ENCODE data around the gene LRMDA. TPM values are rescaled to one million over a fixed set of nuclear protein-coding genes. Genes with fewer than 3 reads are reported as not detected.

Gene LRMDA
- total RNA-seq, 1 experiment from 2014 or later, result not detected

GRCh38 chr10:76399226-76399625 is 967.8 kb downstream of the LRMDA start:
- H3K27ac ChIP-seq (ENCODE audit: low read depth, low read length, poor library complexity, severe bottlenecking), result no peak overlapping the region
- no peaks in the 10 kb centered on the region for H3K4me1 ChIP-seq (ENCODE audit: insufficient read depth, low read length, poor library complexity, severe bottlenecking)
- no peaks in the 10 kb centered on the region for H3K9me3 ChIP-seq (ENCODE audit: low read depth, low read length, poor library complexity, severe bottlenecking)
- POLR2A ChIA-PET (ENCODE audit: low non-redundant PET), result no interaction called here
- no peak for TF ChIP-seq CTCF (conservative IDR thresholded peaks at IDR 0.05; ENCODE audit: low read depth, low read length)
- no peak for TF ChIP-seq EZH2 (IDR thresholded peaks at IDR 0.05; ENCODE audit: borderline replicate concordance, low read depth, low read length, poor library complexity, severe bottlenecking)
- no TSS peak for BruUV-seq (replicated peaks)
- intact Hi-C loops (cut with micrococcal nuclease; ENCODE audit: unreplicated experiment), result no loop called here
- H3K4me3 ChIP-seq (ENCODE audit: low read depth, low read length, poor library complexity, severe bottlenecking), result no peak overlapping the region
- DNase-seq (ENCODE audit: low spot score), result no peak
- no peaks in the 10 kb centered on the region for H3K36me3 ChIP-seq (ENCODE audit: insufficient read depth, low read length, poor library complexity, severe bottlenecking)
- H3K27me3 ChIP-seq (replicated peaks; ENCODE audit: insufficient read depth, low read depth, low read length, poor library complexity), result no peaks in the 10 kb centered on the region
- CTCF ChIA-PET, result no interaction called here

GRCh38 chr10:76401006-76401405 is 969.6 kb downstream of the LRMDA start:
- DNase-seq (ENCODE audit: low spot score), result no peak
- H3K36me3 ChIP-seq (ENCODE audit: insufficient read depth, low read length, poor library complexity, severe bottlenecking), result no peaks in the 10 kb centered on the region
- no peaks in the 10 kb centered on the region for H3K4me1 ChIP-seq (ENCODE audit: insufficient read depth, low read length, poor library complexity, severe bottlenecking)
- H3K4me3 ChIP-seq (ENCODE audit: low read depth, low read length, poor library complexity, severe bottlenecking), result no peak overlapping the region
- H3K9me3 ChIP-seq (ENCODE audit: low read depth, low read length, poor library complexity, severe bottlenecking), result no peaks in the 10 kb centered on the region
- no peak for TF ChIP-seq CTCF (conservative IDR thresholded peaks at IDR 0.05; ENCODE audit: low read depth, low read length)
- TF ChIP-seq EZH2 (IDR thresholded peaks at IDR 0.05; ENCODE audit: borderline replicate concordance, low read depth, low read length, poor library complexity, severe bottlenecking), result no peak
- CTCF ChIA-PET, result no interaction called here
- no TSS peak for BruUV-seq (replicated peaks)
- intact Hi-C loops (cut with micrococcal nuclease; ENCODE audit: unreplicated experiment), result no loop called here
- POLR2A ChIA-PET (ENCODE audit: low non-redundant PET), result no interaction called here
- H3K27ac ChIP-seq (ENCODE audit: low read depth, low read length, poor library complexity, severe bottlenecking), result no peak overlapping the region
- no peaks in the 10 kb centered on the region for H3K27me3 ChIP-seq (replicated peaks; ENCODE audit: insufficient read depth, low read depth, low read length, poor library complexity)

- Histone ChIP-seq H3K36me3 (ENCODE audit: insufficient read depth, low read length, poor library complexity, severe bottlenecking) (no peaks in the 10 kb centered on the region), H3K4me1 (ENCODE audit: insufficient read depth, low read length, poor library complexity, severe bottlenecking) (no peaks in the 10 kb centered on the region), H3K4me3 (ENCODE audit: low read depth, low read length, poor library complexity, severe bottlenecking) (no peak overlapping the region), H3K27ac (ENCODE audit: low read depth, low read length, poor library complexity, severe bottlenecking) (no peak overlapping the region), H3K27me3 (replicated peaks; ENCODE audit: insufficient read depth, low read depth, low read length, poor library complexity) (no peaks in the 10 kb centered on the region), H3K9me3 (ENCODE audit: low read depth, low read length, poor library complexity, severe bottlenecking) (no peaks in the 10 kb centered on the region)
- TF ChIP-seq EZH2 (IDR thresholded peaks at IDR 0.05; ENCODE audit: borderline replicate concordance, low read depth, low read length, poor library complexity, severe bottlenecking) (no peak), CTCF (conservative IDR thresholded peaks at IDR 0.05; ENCODE audit: low read depth, low read length) (no peak)
- no peak for DNase-seq (ENCODE audit: low spot score)
- ChIA-PET POLR2A (ENCODE audit: low non-redundant PET) (no interaction called here), CTCF (no interaction called here)
- intact Hi-C loops (cut with micrococcal nuclease; ENCODE audit: unreplicated experiment), result no loop called here
- no TSS peak for BruUV-seq (replicated peaks)
Observed at GRCh38 chr10:76403912-76404311, 972.5 kb downstream of the LRMDA start.
